Measurements from ENCODE around the gene ADCY6. TPM values are rescaled to one million over a fixed set of nuclear protein-coding genes. Genes with fewer than 3 reads are reported as not detected.

ADCY6 gene
- total RNA-seq, 1 experiment from 2014 or later, result 19.0 TPM

- intact Hi-C loops (cut with micrococcal nuclease), result no loop called here
These were observed 34.4 kb upstream of the ADCY6 start for GRCh38 chr12:48823281-48823680.

DNA sequence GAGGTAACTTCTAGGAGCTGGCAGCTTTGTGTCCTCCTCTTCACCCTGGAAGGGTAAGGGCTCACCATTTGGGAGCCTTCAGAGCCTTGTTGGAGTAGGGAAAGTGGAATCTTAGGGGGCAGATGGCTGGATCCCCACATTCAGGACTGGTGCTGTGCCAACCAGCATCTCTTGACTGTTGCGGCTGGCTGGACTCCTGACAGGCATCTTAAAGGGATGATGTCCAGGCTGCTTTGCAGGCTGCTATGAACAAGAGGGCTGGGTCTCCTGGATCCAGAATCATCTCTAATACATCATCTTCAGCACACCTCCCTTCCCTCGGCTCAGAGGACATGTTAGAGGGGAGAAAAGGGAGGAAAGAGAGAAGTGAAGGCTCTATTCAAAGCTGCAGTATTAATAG, 33.8 kb upstream of the ADCY6 start:
- Histone ChIP-seq H3K27ac (ENCODE audit: low read length) (no peak overlapping the region), H3K4me3 (ENCODE audit: low read length) (no peak overlapping the region), H3K4me1 (ENCODE audit: insufficient read depth, low read length) (no peaks in the 10 kb centered on the region), H3F3A (ENCODE audit: low read length, unreplicated experiment) (no peaks in the 10 kb centered on the region), H3K79me2 (ENCODE audit: low read length) (no peaks in the 10 kb centered on the region), H3K9me2 (replicated peaks; ENCODE audit: low read length) (no peaks in the 10 kb centered on the region), H3K36me3 (ENCODE audit: low read depth, low read length) (no peaks in the 10 kb centered on the region), H3K4me2 (ENCODE audit: low read length) (no peak overlapping the region), H4K20me1 (ENCODE audit: low read length) (no peaks in the 10 kb centered on the region), H3K27me3 (ENCODE audit: low read length) (no peaks in the 10 kb centered on the region), H3K9ac (ENCODE audit: low read length) (no peak overlapping the region), H2AFZ (ENCODE audit: low read length) (no peak overlapping the region), H3K9me3 (ENCODE audit: low read length) (no peaks in the 10 kb centered on the region)
- no peak for ATAC-seq
- intact Hi-C loops (cut with micrococcal nuclease), result no loop called here
- DNase-seq, result no peak
- CTCF ChIA-PET, result no interaction called here
- TF ChIP-seq EZH2phosphoT487 (IDR thresholded peaks at IDR 0.05; ENCODE audit: borderline replicate concordance, low read length) (no peak), EZH2 (IDR thresholded peaks at IDR 0.05; ENCODE audit: low read length, unreplicated experiment) (no peak)
- TF ChIP-seq, protein P1, sequence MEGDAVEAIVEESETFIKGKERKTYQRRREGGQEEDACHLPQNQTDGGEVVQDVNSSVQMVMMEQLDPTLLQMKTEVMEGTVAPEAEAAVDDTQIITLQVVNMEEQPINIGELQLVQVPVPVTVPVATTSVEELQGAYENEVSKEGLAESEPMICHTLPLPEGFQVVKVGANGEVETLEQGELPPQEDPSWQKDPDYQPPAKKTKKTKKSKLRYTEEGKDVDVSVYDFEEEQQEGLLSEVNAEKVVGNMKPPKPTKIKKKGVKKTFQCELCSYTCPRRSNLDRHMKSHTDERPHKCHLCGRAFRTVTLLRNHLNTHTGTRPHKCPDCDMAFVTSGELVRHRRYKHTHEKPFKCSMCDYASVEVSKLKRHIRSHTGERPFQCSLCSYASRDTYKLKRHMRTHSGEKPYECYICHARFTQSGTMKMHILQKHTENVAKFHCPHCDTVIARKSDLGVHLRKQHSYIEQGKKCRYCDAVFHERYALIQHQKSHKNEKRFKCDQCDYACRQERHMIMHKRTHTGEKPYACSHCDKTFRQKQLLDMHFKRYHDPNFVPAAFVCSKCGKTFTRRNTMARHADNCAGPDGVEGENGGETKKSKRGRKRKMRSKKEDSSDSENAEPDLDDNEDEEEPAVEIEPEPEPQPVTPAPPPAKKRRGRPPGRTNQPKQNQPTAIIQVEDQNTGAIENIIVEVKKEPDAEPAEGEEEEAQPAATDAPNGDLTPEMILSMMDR (conservative IDR thresholded peaks at IDR 0.05; ENCODE audit: low read depth, low read length), result no peak
- POLR2A ChIA-PET (ENCODE audit: unreplicated experiment), result no interaction called here
- BruUV-seq (replicated peaks), result no TSS peak

More at GRCh38 chr12:48823281-48823680, 34.4 kb upstream of the ADCY6 start:
- Histone ChIP-seq H3K9ac (ENCODE audit: low read length) (no peak overlapping the region), H4K20me1 (ENCODE audit: low read length) (no peaks in the 10 kb centered on the region), H3F3A (ENCODE audit: low read length, unreplicated experiment) (no peaks in the 10 kb centered on the region), H3K36me3 (ENCODE audit: low read depth, low read length) (no peaks in the 10 kb centered on the region), H3K79me2 (ENCODE audit: low read length) (no peaks in the 10 kb centered on the region), H2AFZ (ENCODE audit: low read length) (no peak overlapping the region), H3K4me3 (ENCODE audit: low read length) (no peak overlapping the region), H3K4me2 (ENCODE audit: low read length) (no peak overlapping the region), H3K27me3 (ENCODE audit: low read length) (no peaks in the 10 kb centered on the region), H3K27ac (ENCODE audit: low read length) (no peak overlapping the region), H3K9me2 (replicated peaks; ENCODE audit: low read length) (no peaks in the 10 kb centered on the region), H3K9me3 (ENCODE audit: low read length) (no peaks in the 10 kb centered on the region), H3K4me1 (ENCODE audit: insufficient read depth, low read length) (no peaks in the 10 kb centered on the region)
- ChIA-PET CTCF (no interaction called here), POLR2A (ENCODE audit: unreplicated experiment) (no interaction called here)
- no TSS peak for BruUV-seq (replicated peaks)
- DNase-seq (no peak), ATAC-seq (no peak)
- TF ChIP-seq, protein P1 (conservative IDR thresholded peaks at IDR 0.05; ENCODE audit: low read depth, low read length), result no peak
- no peak for TF ChIP-seq EZH2 (IDR thresholded peaks at IDR 0.05; ENCODE audit: low read length, unreplicated experiment)
- TF ChIP-seq EZH2phosphoT487 (IDR thresholded peaks at IDR 0.05; ENCODE audit: borderline replicate concordance, low read length), result no peak

GRCh38 chr12:48822139-48822538, 33.2 kb upstream of the ADCY6 start:
- Histone ChIP-seq H3K4me3 (ENCODE audit: low read length) (no peak overlapping the region), H3K36me3 (ENCODE audit: low read depth, low read length) (no peaks in the 10 kb centered on the region), H3K9me3 (ENCODE audit: low read length) (no peaks in the 10 kb centered on the region), H3K9ac (ENCODE audit: low read length) (no peak overlapping the region), H4K20me1 (ENCODE audit: low read length) (no peaks in the 10 kb centered on the region), H3K79me2 (ENCODE audit: low read length) (no peaks in the 10 kb centered on the region), H3K4me1 (ENCODE audit: insufficient read depth, low read length) (no peaks in the 10 kb centered on the region), H3K27me3 (ENCODE audit: low read length) (no peaks in the 10 kb centered on the region), H3K27ac (ENCODE audit: low read length) (no peak overlapping the region), H2AFZ (ENCODE audit: low read length) (no peak overlapping the region), H3F3A (ENCODE audit: low read length, unreplicated experiment) (no peaks in the 10 kb centered on the region), H3K9me2 (replicated peaks; ENCODE audit: low read length) (no peaks in the 10 kb centered on the region), H3K4me2 (ENCODE audit: low read length) (no peak overlapping the region)
- ChIA-PET CTCF (no interaction called here), POLR2A (ENCODE audit: unreplicated experiment) (no interaction called here)
- intact Hi-C loops (cut with micrococcal nuclease), result no loop called here
- DNase-seq (no peak), ATAC-seq (no peak)
- BruUV-seq (replicated peaks), result no TSS peak
- no peak for TF ChIP-seq EZH2 (IDR thresholded peaks at IDR 0.05; ENCODE audit: low read length, unreplicated experiment)
- no peak for TF ChIP-seq EZH2phosphoT487 (IDR thresholded peaks at IDR 0.05; ENCODE audit: borderline replicate concordance, low read length)
- TF ChIP-seq, protein P1 (conservative IDR thresholded peaks at IDR 0.05; ENCODE audit: low read depth, low read length), result no peak
